CD4-positive, alpha-beta memory T cell (primary cell): ENCODE data around the gene RBM38. TPM values are rescaled to one million over a fixed set of nuclear protein-coding genes. Genes with fewer than 3 reads are reported as not detected.
A peak's percentile ranks its signal among the peaks of the same experiment; 100 is the strongest.

ENCODE experiments used
- CTCF ChIA-PET: fragments of 350-600 bp; sonication (Branson Sonifier 250); formaldehyde crosslinking; loops from one replicate; lab custom pipeline; 2021; ENCODE audit warnings: inconsistent platforms; ENCODE audit not compliant: partially characterized antibody; lab: Charles Lee
- POLR2A ChIA-PET: fragments of 350-600 bp; sonication (Branson Sonifier 250); formaldehyde crosslinking; loops from one replicate; lab custom pipeline; 2021; ENCODE audit not compliant: partially characterized antibody; lab: Charles Lee
- DNase-seq, 5 donors: peaks; one replicate each; pipeline versions ENCODE4 v3.0.0 to v3.0.0-alpha.2; 2020 to 2022; ENCODE audit warnings: mixed read lengths in 1 of 5
- H3K27ac ChIP-seq: one replicate; pipeline ENCODE4 v1.7.0; 2013; ENCODE audit warnings: low read depth, low read length
- H3K27me3 ChIP-seq: 2 replicates; pipeline ENCODE4 v1.7.0; 2013; ENCODE audit warnings: mild to moderate bottlenecking, low read length, moderate library complexity; ENCODE audit not compliant: insufficient read depth
- H3K36me3 ChIP-seq: 2 replicates; pipeline ENCODE4 v1.7.0; 2013; ENCODE audit warnings: mild to moderate bottlenecking, low read length, moderate library complexity; ENCODE audit not compliant: insufficient read depth
- H3K4me1 ChIP-seq: 2 replicates; pipeline ENCODE4 v1.7.0; 2013; ENCODE audit warnings: mild to moderate bottlenecking, low read length, moderate library complexity; ENCODE audit not compliant: insufficient read depth
- H3K4me3 ChIP-seq, 2 donors: one replicate each; pipeline ENCODE4 v1.7.0; 2013; ENCODE audit warnings: low read length in 2 of 2, mild to moderate bottlenecking in 1 of 2
- H3K9me3 ChIP-seq, 2 donors: one replicate each; pipeline ENCODE4 v1.7.0; 2013; ENCODE audit warnings: low read length in 2 of 2, control low read depth in 1 of 2; ENCODE audit not compliant: control insufficient read depth in 1 of 2
- H3K27ac Mint-ChIP-seq, 7 donors: one replicate each; pipeline ENCODE4 v1.8.0; 2020 to 2021; ENCODE audit warnings: mixed read lengths in 7 of 7, mild to moderate bottlenecking in 6 of 7, inconsistent platforms in 3 of 7, moderate library complexity in 3 of 7
- H3K27me3 Mint-ChIP-seq, 2 donors: one replicate each; pipeline ENCODE4 v1.8.0; 2020 to 2021; ENCODE audit warnings: mixed read lengths in 2 of 2
- H3K36me3 Mint-ChIP-seq, 2 donors: one replicate each; pipeline ENCODE4 v1.8.0; 2020 to 2021; ENCODE audit warnings: mixed read lengths in 2 of 2, inconsistent platforms in 1 of 2, mild to moderate bottlenecking in 1 of 2
- H3K4me1 Mint-ChIP-seq, 4 donors: one replicate each; pipeline ENCODE4 v1.8.0; 2020 to 2021; ENCODE audit warnings: mixed read lengths in 4 of 4, mild to moderate bottlenecking in 1 of 4
- H3K4me3 Mint-ChIP-seq, 8 donors: one replicate each; pipeline ENCODE4 v1.8.0; 2020 to 2021; ENCODE audit warnings: mixed read lengths in 8 of 8, mild to moderate bottlenecking in 7 of 8, moderate library complexity in 6 of 8, inconsistent platforms in 3 of 8
- H3K9me3 Mint-ChIP-seq, 8 donors: one replicate each; pipeline ENCODE4 v1.8.0; 2020 to 2021; ENCODE audit warnings: mixed read lengths in 8 of 8, mild to moderate bottlenecking in 5 of 8, inconsistent platforms in 3 of 8, moderate library complexity in 1 of 8
- intact Hi-C: fragments of 100-400 bp; cut with micrococcal nuclease; formaldehyde crosslinking; loops from one replicate; pipeline ENCODE4 v1.15.1; 2023
- polyA plus RNA-seq, 2 donors: library from polyadenylated mRNA; unstranded; fragments of 300-500 nt; fragmentation: Illumina TruSeq; gene quantifications; one replicate each; pipeline ENCODE4 v1.2.3, GENCODE V29; 2021
- total RNA-seq, 2 experiments: library from RNA; stranded (reverse); gene quantifications; one replicate each; pipeline ENCODE4 v1.2.3, GENCODE V29; 2021

Gene RBM38
- total and polyA plus RNA-seq, 4 experiments from 2014 or later = 33.1 to 97.8 (median 77.8) TPM

DNA sequence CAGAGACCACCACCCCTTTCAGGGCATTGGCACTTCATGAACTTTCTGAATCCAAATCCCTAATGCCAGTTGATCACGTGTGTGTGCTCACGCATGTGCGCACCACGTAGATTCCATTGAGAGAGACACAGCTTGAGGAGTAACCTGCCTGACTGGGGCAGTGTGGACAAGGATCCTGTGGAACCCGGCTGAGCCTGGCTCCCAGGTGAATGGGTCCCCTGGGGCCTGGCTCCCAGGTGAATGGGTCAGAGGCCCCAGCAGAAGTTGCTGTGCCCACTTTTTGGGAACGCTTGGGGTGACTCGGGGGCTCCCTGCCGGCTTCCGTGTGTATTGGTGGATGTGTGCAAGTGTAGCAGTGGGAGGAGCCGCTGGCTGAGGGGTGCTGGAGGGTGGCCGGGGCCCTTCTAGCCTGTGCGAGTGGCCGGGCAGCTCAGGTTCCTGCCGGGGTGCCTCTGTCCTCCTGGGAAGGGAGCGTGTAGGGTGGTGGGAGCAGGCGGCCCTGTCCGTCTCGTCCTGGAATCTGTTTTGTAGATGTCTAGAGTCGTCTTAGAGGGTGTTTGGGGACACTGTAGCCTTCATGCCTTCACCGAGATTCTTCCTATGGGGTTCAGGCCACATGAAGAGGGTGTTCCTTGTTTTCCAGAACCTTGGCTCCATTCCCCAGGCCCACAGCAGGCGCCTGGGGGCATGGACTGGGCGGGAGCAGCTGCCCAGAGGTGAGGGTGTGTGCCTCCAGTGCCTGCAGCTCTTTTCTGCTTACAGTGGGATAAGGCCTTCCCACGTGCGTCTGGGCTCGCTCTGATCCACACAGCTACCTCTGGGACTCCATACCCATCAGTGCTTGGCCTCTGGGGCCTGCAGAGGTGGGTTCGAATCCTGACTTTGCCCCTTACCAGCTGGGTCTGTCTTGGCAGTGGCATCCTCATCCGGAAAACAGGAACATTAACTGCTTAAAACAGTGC, 3.2 kb downstream of the RBM38 start:
- POLR2A ChIA-PET = interaction anchor here (0.9 to 6.6 kb wide), 3 partner anchors 9 to 41 kb away, joined by 3 to 117 read pairs (median 17); no protein-coding TSS in a partner anchor
- CTCF ChIA-PET = interaction anchor here (7.7 to 8.1 kb wide), 2 partner anchors 13 to 40 kb away, joined by 45 to 92 read pairs; no protein-coding TSS in a partner anchor
- peaks cover 55 to 76% of the 10 kb centered on the region in 2 donors for H3K36me3 Mint-ChIP-seq

DNA sequence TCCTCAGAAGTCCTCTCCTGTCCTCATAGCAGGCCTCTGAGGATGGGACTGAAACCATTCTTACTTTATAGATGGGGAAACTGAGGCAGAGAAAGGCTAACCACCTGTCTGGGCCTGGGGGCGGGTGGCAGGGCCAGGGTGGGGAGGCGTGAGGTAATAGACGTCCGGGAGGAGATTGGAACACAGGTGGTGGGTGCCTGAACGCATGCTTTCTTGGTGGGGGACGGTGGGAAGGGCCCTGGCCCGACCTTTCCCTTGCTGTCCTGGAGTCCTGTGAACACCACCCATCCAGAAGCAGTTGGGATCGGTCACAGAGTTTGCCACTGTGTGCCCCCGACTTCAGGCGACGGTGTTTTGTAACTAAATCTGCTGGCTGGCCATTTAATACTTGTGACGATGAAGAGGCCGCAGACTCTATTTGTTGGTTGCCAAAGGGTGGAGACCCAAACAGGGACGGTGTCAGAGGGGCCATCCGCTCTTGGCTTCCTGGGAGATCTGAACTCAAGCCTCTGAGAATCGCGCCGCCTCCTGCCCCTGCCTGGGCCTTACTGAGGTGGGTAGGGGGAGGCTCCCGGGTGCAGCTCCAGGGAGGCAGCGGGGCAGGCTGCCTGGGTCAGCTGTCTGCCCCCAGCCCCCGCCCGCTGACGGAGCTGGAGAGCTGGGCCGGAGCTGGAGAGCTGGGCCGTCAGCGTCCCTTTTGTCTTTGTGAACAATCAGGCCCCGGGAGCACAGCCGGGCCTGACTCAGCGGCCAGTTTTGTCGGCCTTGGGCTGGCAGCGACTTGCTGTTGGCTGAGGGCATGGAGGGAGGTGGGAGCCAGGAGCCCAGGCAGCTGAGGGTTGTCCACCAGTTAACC, 4.1 kb downstream of the RBM38 start:
- Histone ChIP-seq H3K9me3 (no peaks in the 10 kb centered on the region), H3K36me3 (peaks cover 48% of the 10 kb centered on the region), H3K4me1 (peaks cover 78% of the 10 kb centered on the region), H3K27ac (peak overlapping the region; percentile 90), H3K27me3 (no peaks in the 10 kb centered on the region), H3K4me3 (no peak overlapping the region)
- ChIA-PET CTCF (interaction anchor here (5.6 to 7.7 kb wide), 2 partner anchors 14 to 15 kb away, joined by 31 to 45 read pairs; no protein-coding TSS in a partner anchor), POLR2A (interaction anchor here (0.9 to 9.7 kb wide), 4 partner anchors 6 to 225 kb away, joined by 4 to 150 read pairs (median 112); partner anchors contain the start of genes RBM38 and ZBP1)
- peaks cover 0 to 9% (median 0%) of the 10 kb centered on the region in 8 donors for H3K9me3 Mint-ChIP-seq
- no peak for DNase-seq
- H3K27ac Mint-ChIP-seq = peak overlapping the region; percentile 86 to 100 (median 98)
- intact Hi-C loops = loop anchor here (10.0 kb wide), 4 partner anchors 981 to 1639 kb away; partner anchors contain the start of genes ATP5F1E, CASS4 and STX16
- peaks cover 0 to 3% of the 10 kb centered on the region in 2 donors for H3K27me3 Mint-ChIP-seq
- H3K4me1 Mint-ChIP-seq = peaks cover 49 to 86% (median 65%) of the 10 kb centered on the region in 4 donors
- peaks cover 55 to 78% of the 10 kb centered on the region in 2 donors for H3K36me3 Mint-ChIP-seq
- peak overlapping the region in 6 of 8 donors; percentile 6 to 100 (median 59) for H3K4me3 Mint-ChIP-seq

More for the DNA sequence above, 3.2 kb downstream of the RBM38 start:
- H3K9me3 Mint-ChIP-seq = peaks cover 0 to 9% (median 0%) of the 10 kb centered on the region in 8 donors
- no peaks in the 10 kb centered on the region for H3K9me3 ChIP-seq
- DNase-seq = no peak
- H3K36me3 ChIP-seq = peaks cover 40% of the 10 kb centered on the region
- peaks cover 0 to 3% of the 10 kb centered on the region in 2 donors for H3K27me3 Mint-ChIP-seq
- peak overlapping the region; percentile 91 to 100 (median 97) for H3K4me3 Mint-ChIP-seq
- H3K27me3 ChIP-seq = no peaks in the 10 kb centered on the region
- peak overlapping the region; percentile 97 to 100 (median 99) for H3K27ac Mint-ChIP-seq
- intact Hi-C loops = loop anchor here (5.0 to 10.0 kb wide), 7 partner anchors 223 to 1773 kb away; partner anchors contain the start of genes ATP5F1E, CASS4, PMEPA1 and STX16
- H3K4me3 ChIP-seq = peak overlapping the region in 1 of 2 donors; percentile 99
- H3K4me1 Mint-ChIP-seq = peaks cover 45 to 89% (median 65%) of the 10 kb centered on the region in 4 donors
- peak overlapping the region; percentile 84 for H3K27ac ChIP-seq
- H3K4me1 ChIP-seq = peaks cover 78% of the 10 kb centered on the region

GRCh38 chr20:57396212-57396983, 5.2 kb downstream of the RBM38 start:
- DNase-seq = no peak
- no peaks in the 10 kb centered on the region for H3K9me3 ChIP-seq
- intact Hi-C loops = loop anchor here (10.0 kb wide), 4 partner anchors 982 to 1638 kb away; partner anchors contain the start of genes ATP5F1E, CASS4 and STX16
- peaks cover 0 to 7% (median 0%) of the 10 kb centered on the region in 8 donors for H3K9me3 Mint-ChIP-seq
- H3K4me1 ChIP-seq = peaks cover 82% of the 10 kb centered on the region
- H3K27ac ChIP-seq = peak overlapping the region; percentile 90
- H3K36me3 ChIP-seq = peaks cover 59% of the 10 kb centered on the region
- peaks cover 61 to 82% of the 10 kb centered on the region in 2 donors for H3K36me3 Mint-ChIP-seq
- H3K4me3 Mint-ChIP-seq = peak overlapping the region; percentile 21 to 90 (median 52)
- H3K27ac Mint-ChIP-seq = peak overlapping the region; percentile 88 to 100 (median 99)
- peaks cover 48 to 88% (median 67%) of the 10 kb centered on the region in 4 donors for H3K4me1 Mint-ChIP-seq
- peak overlapping the region in 1 of 2 donors; percentile 17 for H3K4me3 ChIP-seq
- peaks cover 0 to 3% of the 10 kb centered on the region in 2 donors for H3K27me3 Mint-ChIP-seq
- ChIA-PET POLR2A (interaction anchor here (0.9 to 9.7 kb wide), 6 partner anchors 7 to 314 kb away, joined by 3 to 150 read pairs (median 18); partner anchors contain the start of genes RBM38 and ZBP1), CTCF (interaction anchor here (5.6 kb wide), 1 partner anchor 16 kb away, joined by 31 read pairs; no protein-coding TSS in a partner anchor)
- no peaks in the 10 kb centered on the region for H3K27me3 ChIP-seq

- Histone ChIP-seq H3K9me3 (no peaks in the 10 kb centered on the region), H3K27me3 (no peaks in the 10 kb centered on the region), H3K27ac (peak overlapping the region; percentile 90), H3K4me3 (peak overlapping the region; percentile 2 to 17), H3K36me3 (peaks cover 66% of the 10 kb centered on the region), H3K4me1 (peaks cover 89% of the 10 kb centered on the region)
- DNase-seq = no peak
- H3K4me3 Mint-ChIP-seq = peak overlapping the region; percentile 80 to 91 (median 82)
- H3K27ac Mint-ChIP-seq = peak overlapping the region; percentile 97 to 100 (median 99)
- CTCF ChIA-PET = interaction anchor here (2.7 to 5.6 kb wide), 3 partner anchors 8 to 37 kb away, joined by 29 to 44 read pairs (median 31); no protein-coding TSS in a partner anchor
- peaks cover 0 to 8% (median 0%) of the 10 kb centered on the region in 8 donors for H3K9me3 Mint-ChIP-seq
- peaks cover 0 to 3% of the 10 kb centered on the region in 2 donors for H3K27me3 Mint-ChIP-seq
- peaks cover 53 to 93% (median 75%) of the 10 kb centered on the region in 4 donors for H3K4me1 Mint-ChIP-seq
- intact Hi-C loops = loop anchor here (10.0 kb wide), 4 partner anchors 982 to 1638 kb away; partner anchors contain the start of genes ATP5F1E, CASS4 and STX16
- POLR2A ChIA-PET = interaction anchor here (0.9 to 9.7 kb wide), 14 partner anchors 8 to 1857 kb away, joined by 3 to 150 read pairs (median 10); partner anchors contain the start of genes RBM38, STX16 and ZBP1
- peaks cover 68 to 87% of the 10 kb centered on the region in 2 donors for H3K36me3 Mint-ChIP-seq
Observed at GRCh38 chr20:57396984-57397692, 5.9 kb downstream of the RBM38 start.

GRCh38 chr20:57397693-57398108, 6.5 kb downstream of the RBM38 start:
- ChIA-PET POLR2A (interaction anchor here (0.5 to 9.7 kb wide), 27 partner anchors 9 to 1856 kb away, joined by 3 to 150 read pairs (median 5); partner anchors contain the start of genes ATP5F1E, AURKA, CSTF1 and RBM38), CTCF (interaction anchor here (1.0 to 5.6 kb wide), 9 partner anchors 8 to 230 kb away, joined by 3 to 44 read pairs (median 12); no protein-coding TSS in a partner anchor)
- H3K4me3 ChIP-seq = peak overlapping the region; percentile 2 to 17
- no peaks in the 10 kb centered on the region for H3K27me3 ChIP-seq
- peaks cover 0 to 14% (median 0%) of the 10 kb centered on the region in 8 donors for H3K9me3 Mint-ChIP-seq
- peaks cover 72% of the 10 kb centered on the region for H3K36me3 ChIP-seq
- H3K4me3 Mint-ChIP-seq = peak overlapping the region; percentile 80 to 91 (median 82)
- H3K36me3 Mint-ChIP-seq = peaks cover 70 to 87% of the 10 kb centered on the region in 2 donors
- peaks cover 55 to 96% (median 76%) of the 10 kb centered on the region in 4 donors for H3K4me1 Mint-ChIP-seq
- intact Hi-C loops = loop anchor here (1.0 to 10.0 kb wide), 7 partner anchors 8 to 1637 kb away; partner anchors contain the start of genes ATP5F1E, CASS4, RAB22A and STX16
- peak overlapping the region; percentile 97 to 100 (median 99) for H3K27ac Mint-ChIP-seq
- H3K4me1 ChIP-seq = peaks cover 95% of the 10 kb centered on the region
- H3K27ac ChIP-seq = peak overlapping the region; percentile 90
- H3K9me3 ChIP-seq = no peaks in the 10 kb centered on the region
- peak; percentile 75 to 89 (median 78) for DNase-seq
- peaks cover 0 to 3% of the 10 kb centered on the region in 2 donors for H3K27me3 Mint-ChIP-seq
